Testis (tissue), 3 donors: ENCODE results near the gene KBTBD12. TPM values are rescaled to one million over a fixed set of nuclear protein-coding genes. Genes with fewer than 3 reads are reported as not detected.

Source experiments
- DNase-seq: peaks from one replicate; pipeline ENCODE4 v3.0.0-alpha.2; 2019
- H3K27ac ChIP-seq, 2 donors: fragments of 200-600 bp; sonication (generic); one replicate each; pipeline ENCODE4 v1.5.1; 2019
- H3K27me3 ChIP-seq: fragments of 200-600 bp; sonication (generic); one replicate; pipeline ENCODE4 v1.5.1; 2019
- H3K36me3 ChIP-seq: fragments of 200-600 bp; sonication (generic); one replicate; pipeline ENCODE4 v1.5.1; 2017; ENCODE audit warnings: low read depth; ENCODE audit errors: missing control alignments
- H3K4me1 ChIP-seq: fragments of 200-600 bp; sonication (generic); one replicate; pipeline ENCODE4 v1.5.1; 2019
- H3K4me3 ChIP-seq, 2 donors: fragments of 200-600 bp; sonication (generic); one replicate each; pipeline ENCODE4 v1.5.1; 2017 to 2019
- H3K9me3 ChIP-seq: fragments of 200-600 bp; sonication (generic); one replicate; pipeline ENCODE4 v1.5.1; 2017
- POLR2A ChIP-seq: fragments of 450-650 bp; IDR thresholded peaks from one replicate; pipeline ENCODE4 v1.6.1; 2017; ENCODE audit warnings: antibody characterized with exemption, mild to moderate bottlenecking, moderate library complexity
- WGBS, 2 donors: methylation state at CpG; one replicate each; pipeline ENCODE4 v1.1.5; 2018; 5-methylcytosine and 5-hydroxymethylcytosine counted together
- intact Hi-C: fragments of 100-400 bp; cut with DNase I; formaldehyde crosslinking; loops from one replicate; pipeline ENCODE4 v1.15.1; 2023; ENCODE audit warnings: low total_unique reads
- polyA plus RNA-seq: library from polyadenylated mRNA; stranded (reverse); fragments of 350-450 nt; fragmentation: Illumina TruSeq; extraction: RNeasy Lipid Tissue Mini Kit (QIAGEN cat#74804); gene quantifications from one replicate; pipeline ENCODE4 v1.2.3, GENCODE V29; 2014; ENCODE audit warnings: low read depth, low replicate concordance; ENCODE audit not compliant: insufficient read depth
- total RNA-seq, 2 donors: library from RNA; depleted of rRNA; stranded (reverse); fragments of >200 nt; gene quantifications; one replicate each; pipeline ENCODE4 v1.2.3, GENCODE V29; 2016
- TF ChIP-seq, protein P1 (sequence below), 3 experiments: fragments of 450-650 bp in 2 of 3; fragments of 200-600 bp in 1 of 3; sonication (generic) in 1 of 3; IDR thresholded peaks; one replicate each; pipeline ENCODE4 v1.5.1; 2016 to 2019; ENCODE audit warnings: antibody characterized with exemption in 3 of 3, mild to moderate bottlenecking in 2 of 3, moderate library complexity in 1 of 3

Gene KBTBD12
- total and polyA plus RNA-seq, 3 donors from 2014 or later = 1.6 to 4.6 (median 2.7) TPM

DNA sequence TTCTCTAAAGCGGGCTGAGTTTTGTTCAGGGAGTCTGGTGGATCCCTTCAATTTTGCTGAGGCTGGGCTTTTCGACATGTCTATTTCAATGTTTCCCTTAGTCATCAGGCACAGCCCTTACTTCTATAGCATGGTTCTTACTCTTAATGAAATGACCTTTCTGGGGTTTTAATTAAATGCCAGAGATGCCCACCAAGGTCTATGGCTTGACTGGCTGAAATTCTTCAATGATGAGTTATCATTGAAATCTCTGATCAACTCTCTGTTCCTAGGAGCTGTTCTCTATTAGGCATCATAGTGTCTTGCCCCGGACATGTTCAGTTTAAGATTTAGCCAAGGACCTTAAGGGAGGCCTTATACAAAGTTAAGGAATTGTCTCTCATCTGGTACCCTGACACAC is 33.4 kb upstream of the KBTBD12 start:
- 93 to 97% methylated on average over 3 of the region's 3 CpGs for WGBS, 2 donors
- intact Hi-C loops = no loop called here
- no peaks in the 10 kb centered on the region for H3K9me3 ChIP-seq
- no peaks in the 10 kb centered on the region for H3K4me1 ChIP-seq
- TF ChIP-seq, protein P1, sequence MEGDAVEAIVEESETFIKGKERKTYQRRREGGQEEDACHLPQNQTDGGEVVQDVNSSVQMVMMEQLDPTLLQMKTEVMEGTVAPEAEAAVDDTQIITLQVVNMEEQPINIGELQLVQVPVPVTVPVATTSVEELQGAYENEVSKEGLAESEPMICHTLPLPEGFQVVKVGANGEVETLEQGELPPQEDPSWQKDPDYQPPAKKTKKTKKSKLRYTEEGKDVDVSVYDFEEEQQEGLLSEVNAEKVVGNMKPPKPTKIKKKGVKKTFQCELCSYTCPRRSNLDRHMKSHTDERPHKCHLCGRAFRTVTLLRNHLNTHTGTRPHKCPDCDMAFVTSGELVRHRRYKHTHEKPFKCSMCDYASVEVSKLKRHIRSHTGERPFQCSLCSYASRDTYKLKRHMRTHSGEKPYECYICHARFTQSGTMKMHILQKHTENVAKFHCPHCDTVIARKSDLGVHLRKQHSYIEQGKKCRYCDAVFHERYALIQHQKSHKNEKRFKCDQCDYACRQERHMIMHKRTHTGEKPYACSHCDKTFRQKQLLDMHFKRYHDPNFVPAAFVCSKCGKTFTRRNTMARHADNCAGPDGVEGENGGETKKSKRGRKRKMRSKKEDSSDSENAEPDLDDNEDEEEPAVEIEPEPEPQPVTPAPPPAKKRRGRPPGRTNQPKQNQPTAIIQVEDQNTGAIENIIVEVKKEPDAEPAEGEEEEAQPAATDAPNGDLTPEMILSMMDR (IDR thresholded peaks at IDR 0.05) = no peak
- no peak for TF ChIP-seq POLR2A
- no peak for DNase-seq
- no peak overlapping the region for H3K27ac ChIP-seq
- no peaks in the 10 kb centered on the region for H3K27me3 ChIP-seq
- H3K36me3 ChIP-seq = no peaks in the 10 kb centered on the region
- no peak overlapping the region for H3K4me3 ChIP-seq

GRCh38 chr3:127884041-127884440 is 31.0 kb upstream of the KBTBD12 start:
- Histone ChIP-seq H3K4me1 (peaks cover 8% of the 10 kb centered on the region), H3K4me3 (no peak overlapping the region), H3K36me3 (no peaks in the 10 kb centered on the region), H3K27me3 (no peaks in the 10 kb centered on the region), H3K9me3 (no peaks in the 10 kb centered on the region), H3K27ac (no peak overlapping the region)
- no peak for DNase-seq
- TF ChIP-seq POLR2A = no peak
- TF ChIP-seq, protein P1 (IDR thresholded peaks at IDR 0.05) = no peak
- intact Hi-C loops = no loop called here

DNA sequence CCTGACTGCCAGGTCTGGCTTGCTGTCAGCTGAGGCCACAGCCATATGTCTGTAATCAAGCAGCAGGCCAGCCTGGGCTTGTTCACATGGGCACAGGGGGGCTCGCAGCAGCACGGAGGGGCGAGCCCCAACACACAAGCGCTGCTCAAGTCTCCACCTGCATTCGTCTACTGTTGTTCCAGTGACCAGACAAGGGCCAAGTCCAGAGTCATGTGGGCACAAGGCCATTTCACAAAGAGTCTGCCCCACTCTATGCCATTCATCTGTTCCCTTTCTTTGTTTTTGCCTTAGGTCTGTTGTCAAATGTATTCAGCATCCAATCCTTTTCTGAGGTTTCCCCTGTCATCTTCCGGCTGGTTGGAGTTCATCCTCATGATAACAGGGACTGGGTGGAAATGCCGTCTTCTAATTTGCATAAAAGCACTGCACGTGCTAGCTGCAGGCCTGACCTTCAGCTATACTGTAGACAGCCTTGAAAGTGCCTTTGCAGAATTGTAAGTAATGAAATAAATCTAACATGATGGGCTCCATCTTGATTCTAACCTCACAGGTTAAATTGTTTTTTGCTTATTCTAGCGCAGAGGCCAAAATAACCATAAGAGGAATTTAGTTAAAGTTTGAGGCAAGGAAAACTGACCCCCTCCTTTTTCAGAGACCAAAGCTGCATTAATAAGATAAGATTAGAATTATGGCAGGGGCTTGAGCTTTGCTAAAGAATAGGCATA is 28.6 kb upstream of the KBTBD12 start:
- DNase-seq = no peak

DNA sequence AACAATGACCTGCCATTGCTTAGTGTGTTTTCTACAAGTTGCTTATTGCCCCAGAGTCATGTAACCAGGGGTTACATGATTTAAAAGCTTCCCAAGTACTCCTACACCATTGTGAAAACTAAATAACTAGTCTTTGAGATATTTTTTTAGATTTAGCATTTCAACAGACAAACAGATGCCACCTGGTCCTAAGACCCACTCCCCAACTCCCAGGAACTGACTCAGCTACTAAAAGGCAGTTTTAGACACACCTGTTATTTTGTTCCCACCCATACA is 28.1 kb upstream of the KBTBD12 start:
- Histone ChIP-seq H3K27ac (no peak overlapping the region), H3K36me3 (no peaks in the 10 kb centered on the region), H3K4me1 (peaks cover 18% of the 10 kb centered on the region), H3K27me3 (no peaks in the 10 kb centered on the region), H3K4me3 (no peak overlapping the region), H3K9me3 (no peaks in the 10 kb centered on the region)
- intact Hi-C loops = no loop called here
- no peak for DNase-seq
- TF ChIP-seq POLR2A = no peak
- TF ChIP-seq, protein P1 (IDR thresholded peaks at IDR 0.05) = no peak

More for the DNA sequence above, 28.6 kb upstream of the KBTBD12 start:
- H3K4me1 ChIP-seq = peaks cover 18% of the 10 kb centered on the region
- H3K27me3 ChIP-seq = no peaks in the 10 kb centered on the region
- H3K9me3 ChIP-seq = no peaks in the 10 kb centered on the region
- no peak overlapping the region for H3K4me3 ChIP-seq
- no peaks in the 10 kb centered on the region for H3K36me3 ChIP-seq
- 76 to 84% methylated on average over 9 of the region's 9 CpGs for WGBS, 2 donors
- no peak for TF ChIP-seq POLR2A
- TF ChIP-seq, protein P1 (IDR thresholded peaks at IDR 0.05) = no peak
- no peak overlapping the region for H3K27ac ChIP-seq
- intact Hi-C loops = no loop called here

- Histone ChIP-seq H3K27ac (no peak overlapping the region), H3K4me3 (no peak overlapping the region), H3K4me1 (peaks cover 18% of the 10 kb centered on the region), H3K36me3 (no peaks in the 10 kb centered on the region), H3K9me3 (no peaks in the 10 kb centered on the region), H3K27me3 (no peaks in the 10 kb centered on the region)
- TF ChIP-seq, protein P1 (IDR thresholded peaks at IDR 0.05) = no peak
- no peak for TF ChIP-seq POLR2A
- DNase-seq = no peak
- intact Hi-C loops = no loop called here
- 86 to 91% methylated on average over 4 of the region's 4 CpGs for WGBS, 2 donors
Observed at GRCh38 chr3:127887321-127887720, 27.7 kb upstream of the KBTBD12 start.
